ENCODE results near the gene OTUD3.
"Not testable (repeated sequence)": the region's sequence is repeated elsewhere in the genome, so short reads cannot be mapped to it uniquely, and the experiment has no call there.

Gene OTUD3

GRCh38 chr1:19877181-19877750 is 4.9 kb upstream of the OTUD3 start:
- no peak for TF ChIP-seq CTCF (IDR thresholded peaks at IDR 0.05; ENCODE audit: insufficient read depth, low read length, poor library complexity, severe bottlenecking)
- DNase-seq (ENCODE audit: extremely low read depth, insufficient read length): no peak
- Histone ChIP-seq H3K4me3 (replicated peaks; ENCODE audit: low read depth, low read length) (no peak overlapping the region), H3K36me3 (ENCODE audit: control insufficient read depth, insufficient read depth, low read length) (no peaks in the 10 kb centered on the region), H3K27me3 (replicated peaks; ENCODE audit: control insufficient read depth, insufficient read depth, low read length) (no peaks in the 10 kb centered on the region)

DNA sequence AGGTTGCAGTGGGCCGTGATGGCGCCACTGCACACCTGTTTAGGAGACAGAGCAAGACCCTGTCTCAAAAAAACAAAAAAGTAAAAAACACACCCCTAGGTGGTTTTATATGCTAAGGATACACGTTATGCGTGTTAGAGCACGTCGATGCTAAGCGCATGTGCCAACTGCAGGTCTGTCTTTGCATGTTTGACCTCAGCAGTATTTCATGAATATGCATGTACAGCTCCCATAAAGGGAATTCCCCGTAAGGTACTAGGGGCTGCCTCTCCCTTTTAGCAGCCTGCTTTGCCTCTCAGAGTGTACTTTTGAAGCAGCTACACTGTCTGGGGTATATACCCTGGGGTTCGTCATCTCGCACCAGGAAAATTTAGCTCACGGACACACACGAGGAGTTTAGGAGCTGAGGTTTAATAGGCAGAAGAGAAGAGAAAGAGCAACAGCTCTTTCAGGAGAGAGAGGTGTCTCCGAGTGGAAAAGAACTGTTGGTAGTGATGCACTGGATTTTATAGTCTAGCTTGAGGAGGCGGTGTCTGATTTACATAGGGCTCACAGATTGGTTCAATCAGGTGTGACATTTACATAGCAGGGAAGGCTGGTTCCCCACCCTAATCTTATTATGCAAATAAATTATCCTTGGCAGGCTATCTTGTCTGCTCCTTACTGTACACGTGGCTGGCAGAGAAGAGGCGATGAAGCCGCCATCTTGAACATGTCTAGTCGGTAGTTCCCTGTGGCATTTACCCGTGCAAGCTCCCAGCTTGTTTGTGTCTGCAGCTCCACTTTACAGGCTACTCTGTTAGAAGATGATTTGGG is 4.2 kb upstream of the OTUD3 start:
- no peaks in the 10 kb centered on the region for H3K27me3 ChIP-seq (replicated peaks; ENCODE audit: control insufficient read depth, insufficient read depth, low read length)
- no peaks in the 10 kb centered on the region for H3K36me3 ChIP-seq (ENCODE audit: control insufficient read depth, insufficient read depth, low read length)
- DNase-seq (ENCODE audit: extremely low read depth, insufficient read length): no peak
- H3K4me3 ChIP-seq (replicated peaks; ENCODE audit: low read depth, low read length): no peak overlapping the region
- no peak for TF ChIP-seq CTCF (IDR thresholded peaks at IDR 0.05; ENCODE audit: insufficient read depth, low read length, poor library complexity, severe bottlenecking)

DNA sequence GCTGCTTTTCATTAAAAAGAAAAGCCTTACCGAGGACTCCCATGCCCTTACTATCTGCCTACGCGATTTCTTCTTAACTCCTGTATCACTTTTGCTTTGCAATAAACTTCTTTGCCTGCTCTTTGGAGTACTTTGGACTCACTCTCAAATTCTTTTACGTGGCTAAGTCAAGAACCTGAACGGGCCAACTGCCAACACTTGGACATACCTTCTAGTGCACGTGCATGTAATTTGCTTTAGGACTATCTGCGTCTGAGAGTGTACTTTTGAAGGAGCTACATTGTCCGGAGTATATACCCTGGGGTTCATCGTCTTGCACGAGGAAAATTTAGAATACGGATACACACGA is 3.6 kb upstream of the OTUD3 start:
- no peak for TF ChIP-seq CTCF (IDR thresholded peaks at IDR 0.05; ENCODE audit: insufficient read depth, low read length, poor library complexity, severe bottlenecking)
- Histone ChIP-seq H3K4me3 (replicated peaks; ENCODE audit: low read depth, low read length) (no peak overlapping the region), H3K36me3 (ENCODE audit: control insufficient read depth, insufficient read depth, low read length) (no peaks in the 10 kb centered on the region), H3K27me3 (replicated peaks; ENCODE audit: control insufficient read depth, insufficient read depth, low read length) (no peaks in the 10 kb centered on the region)
- no peak for DNase-seq (ENCODE audit: extremely low read depth, insufficient read length)

GRCh38 chr1:19879227-19879626 is 3.0 kb upstream of the OTUD3 start:
- TF ChIP-seq CTCF (IDR thresholded peaks at IDR 0.05; ENCODE audit: insufficient read depth, low read length, poor library complexity, severe bottlenecking): no peak

DNA sequence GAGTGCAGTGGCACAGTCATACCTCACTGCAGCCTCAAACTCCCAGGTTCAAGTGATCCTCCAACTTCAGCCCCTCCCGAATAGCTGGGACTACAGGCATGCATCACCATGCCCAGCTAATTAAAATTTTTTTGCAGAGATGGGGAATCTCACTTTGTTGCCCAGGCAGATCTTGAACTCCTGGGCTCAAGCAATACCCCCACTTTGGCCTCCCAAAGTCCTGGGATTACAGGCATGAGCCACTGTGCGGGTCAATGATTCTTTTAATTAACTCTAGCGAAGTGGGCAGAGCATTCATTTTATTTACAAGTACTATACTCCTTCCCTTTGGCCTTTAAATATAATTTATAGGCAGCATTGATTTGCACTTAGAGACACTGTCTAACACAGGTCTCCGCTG is 2.5 kb upstream of the OTUD3 start:
- Histone ChIP-seq H3K36me3 (ENCODE audit: control insufficient read depth, insufficient read depth, low read length) (no peaks in the 10 kb centered on the region), H3K4me3 (replicated peaks; ENCODE audit: low read depth, low read length) (no peak overlapping the region), H3K27me3 (replicated peaks; ENCODE audit: control insufficient read depth, insufficient read depth, low read length) (no peaks in the 10 kb centered on the region)
- TF ChIP-seq CTCF (IDR thresholded peaks at IDR 0.05; ENCODE audit: insufficient read depth, low read length, poor library complexity, severe bottlenecking): no peak
- no peak for DNase-seq (ENCODE audit: extremely low read depth, insufficient read length)

More at GRCh38 chr1:19879227-19879626, 3.0 kb upstream of the OTUD3 start:
- Histone ChIP-seq H3K27me3 (replicated peaks; ENCODE audit: control insufficient read depth, insufficient read depth, low read length) (no peaks in the 10 kb centered on the region), H3K36me3 (ENCODE audit: control insufficient read depth, insufficient read depth, low read length) (no peaks in the 10 kb centered on the region), H3K4me3 (replicated peaks; ENCODE audit: low read depth, low read length) (no peak overlapping the region)
- no peak for DNase-seq (ENCODE audit: extremely low read depth, insufficient read length)

DNA sequence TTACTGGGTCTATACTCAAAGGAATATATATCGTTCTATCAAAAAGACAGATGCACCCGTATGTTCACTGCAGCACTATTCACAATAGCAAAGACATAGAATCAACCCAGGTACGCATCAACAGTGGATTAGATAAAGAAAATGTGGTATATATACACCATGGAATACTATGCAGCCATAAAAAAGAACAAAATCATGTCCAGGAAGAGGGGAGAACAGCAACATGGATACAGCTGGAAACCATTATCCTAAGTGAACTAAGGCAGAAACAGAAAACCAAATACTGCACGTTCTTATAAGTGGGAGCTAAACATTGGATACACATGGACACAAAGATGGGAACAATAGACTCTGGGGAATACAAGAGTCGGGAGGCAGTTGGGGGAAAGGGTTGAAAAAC is 1.4 kb upstream of the OTUD3 start:
- not testable (repeated sequence) for H3K27me3 ChIP-seq (replicated peaks; ENCODE audit: control insufficient read depth, insufficient read depth, low read length); DNase-seq (ENCODE audit: extremely low read depth, insufficient read length); H3K36me3 ChIP-seq (ENCODE audit: control insufficient read depth, insufficient read depth, low read length); H3K4me3 ChIP-seq (replicated peaks; ENCODE audit: low read depth, low read length)

Data from GM06990 (cell line).